DMS79 (cell line): ENCODE data around the gene GSE1.

ENCODE experiments used
- DNase-seq: peaks from one replicate; lab custom pipeline; 2025; lab: John Stamatoyannopoulos, UW

The GSE1 gene

DNA sequence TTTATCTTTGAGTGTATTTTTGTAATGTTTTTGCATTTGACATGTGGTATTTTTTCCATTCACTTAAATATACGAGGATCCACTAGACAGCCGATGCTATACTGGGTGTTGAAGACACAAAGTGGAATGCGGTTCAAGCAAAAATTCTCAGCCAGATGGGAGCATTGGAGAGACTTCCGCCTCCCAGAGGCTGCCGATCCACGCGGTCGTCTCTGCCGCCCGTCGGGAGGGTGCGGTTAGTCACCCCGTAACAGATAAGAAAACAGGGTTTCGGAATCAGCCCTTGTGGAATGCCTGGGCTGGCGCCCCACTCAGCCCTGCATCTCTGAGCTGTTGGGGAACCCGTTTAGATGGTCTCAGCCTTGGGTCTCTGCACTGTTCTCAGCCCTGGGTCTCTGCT is 7.3 kb downstream of the GSE1 start:
- no peak for DNase-seq

DNA sequence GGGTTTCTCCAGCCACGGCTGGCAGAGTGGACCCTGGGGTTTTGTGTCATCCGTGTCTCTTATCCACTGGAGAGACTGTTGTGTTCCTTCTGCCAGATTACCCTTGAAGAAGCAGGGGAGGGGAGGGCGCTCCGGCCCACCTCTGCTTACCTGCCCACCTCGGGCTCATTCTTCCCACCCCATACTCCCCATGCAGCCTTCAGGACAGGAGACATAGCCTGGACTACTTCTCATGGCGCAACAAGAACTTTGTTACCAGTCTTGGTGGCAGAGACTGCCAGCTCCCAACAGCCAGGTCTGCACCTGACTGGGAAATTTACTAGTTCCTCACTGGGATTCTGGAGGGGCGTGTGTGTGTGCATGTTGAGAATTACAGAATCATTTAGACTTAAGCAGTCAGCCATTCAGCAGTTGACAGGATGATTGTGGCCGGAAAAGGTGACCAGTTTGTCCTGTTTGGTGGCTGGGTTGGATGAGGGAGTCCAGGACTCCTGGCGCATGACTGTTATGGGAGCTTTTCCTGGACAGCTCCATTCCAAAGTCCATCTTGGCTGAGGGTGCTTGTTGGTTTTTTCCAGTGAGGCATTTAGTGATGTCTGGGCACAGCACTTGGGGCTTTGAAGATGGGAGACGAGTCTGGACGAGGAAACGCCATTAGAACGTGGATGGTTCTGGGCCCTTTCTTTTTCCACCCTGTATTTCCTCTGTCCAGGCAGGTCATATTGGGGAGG is 8.7 kb downstream of the GSE1 start:
- no peak for DNase-seq

GRCh38 chr16:85622683-85623082 is 9.6 kb downstream of the GSE1 start:
- DNase-seq: no peak

GRCh38 chr16:85623250-85623649 is 10.1 kb downstream of the GSE1 start:
- DNase-seq: no peak

DNA sequence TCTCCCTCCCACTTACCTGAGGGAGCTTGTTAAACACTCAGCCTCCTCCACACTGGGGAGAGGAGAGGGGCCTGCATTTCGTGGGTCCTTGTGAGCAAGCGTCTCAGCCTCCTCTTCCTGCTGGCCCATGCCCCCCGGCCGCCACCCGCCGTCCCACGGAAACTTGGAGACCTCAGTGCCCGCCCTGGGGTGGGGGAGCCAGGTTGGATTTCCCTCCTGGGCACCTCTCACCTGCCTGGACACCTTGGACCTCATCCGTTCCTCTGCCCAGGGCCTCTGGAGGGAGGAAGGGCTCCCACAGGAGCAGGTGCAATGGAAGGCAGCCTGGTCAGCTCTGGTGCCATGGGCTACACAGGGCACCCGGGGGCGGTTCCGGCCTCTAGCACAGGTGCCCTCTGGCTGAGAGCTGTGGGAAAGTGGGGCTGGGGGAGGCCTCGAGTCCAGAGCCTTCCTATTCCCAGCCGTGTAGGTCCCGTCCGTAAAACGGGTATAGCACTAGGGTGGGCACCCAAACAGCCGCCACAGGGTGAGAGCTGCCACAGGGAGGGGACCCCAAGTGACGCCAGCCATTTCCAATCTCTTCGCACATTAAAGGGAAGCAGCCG is 11.0 kb downstream of the GSE1 start:
- DNase-seq: no peak

- no peak for DNase-seq
Measured at GRCh38 chr16:85624646-85625045, 11.5 kb downstream of the GSE1 start.

DNA sequence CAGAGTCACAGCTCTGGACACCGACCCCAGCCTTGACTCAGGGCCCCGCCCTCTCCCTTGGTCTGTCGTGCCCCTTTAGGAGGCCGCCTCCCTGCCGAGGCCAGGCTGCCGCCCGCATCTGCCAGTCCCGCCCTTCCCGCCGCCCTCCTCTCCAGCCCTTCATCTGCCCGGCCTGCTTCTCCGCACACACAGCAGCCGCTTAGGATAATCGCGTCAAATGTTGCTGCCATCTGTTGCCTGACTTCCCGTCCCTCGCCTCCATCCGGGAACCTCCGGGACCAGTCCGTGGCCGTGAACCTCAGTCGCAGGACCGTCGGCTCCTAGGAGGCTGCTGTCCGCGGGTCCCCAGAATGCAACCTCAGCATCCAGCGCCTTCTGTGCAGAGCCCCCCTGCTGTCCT is 11.9 kb downstream of the GSE1 start:
- DNase-seq: no peak

GRCh38 chr16:85625485-85626117 is 12.5 kb downstream of the GSE1 start:
- no peak for DNase-seq

GRCh38 chr16:85626191-85626981 is 13.3 kb downstream of the GSE1 start:
- no peak for DNase-seq

GRCh38 chr16:85627089-85627488 is 14.0 kb downstream of the GSE1 start:
- DNase-seq: no peak

- DNase-seq: no peak
Measured at GRCh38 chr16:85627526-85628264, 14.6 kb downstream of the GSE1 start.

DNA sequence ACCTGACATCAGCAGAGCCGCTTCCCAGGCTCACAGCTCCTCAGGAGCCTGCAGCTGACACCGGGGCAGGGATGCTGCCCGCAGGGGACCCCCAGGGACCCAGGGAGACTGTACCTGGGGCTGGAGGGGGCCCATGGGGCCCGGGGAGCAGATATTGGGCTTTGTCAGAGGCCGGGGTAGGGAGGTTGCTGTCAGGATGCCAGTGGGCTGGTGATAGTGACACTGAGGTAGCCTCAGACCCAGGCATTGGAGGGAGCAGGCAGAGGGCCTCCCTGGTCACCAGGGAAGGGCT is 15.1 kb downstream of the GSE1 start:
- no peak for DNase-seq

- no peak for DNase-seq
Measured at GRCh38 chr16:85628645-85629044, 15.5 kb downstream of the GSE1 start.

- no peak for DNase-seq
Measured at GRCh38 chr16:85629326-85629725, 16.2 kb downstream of the GSE1 start.

DNA sequence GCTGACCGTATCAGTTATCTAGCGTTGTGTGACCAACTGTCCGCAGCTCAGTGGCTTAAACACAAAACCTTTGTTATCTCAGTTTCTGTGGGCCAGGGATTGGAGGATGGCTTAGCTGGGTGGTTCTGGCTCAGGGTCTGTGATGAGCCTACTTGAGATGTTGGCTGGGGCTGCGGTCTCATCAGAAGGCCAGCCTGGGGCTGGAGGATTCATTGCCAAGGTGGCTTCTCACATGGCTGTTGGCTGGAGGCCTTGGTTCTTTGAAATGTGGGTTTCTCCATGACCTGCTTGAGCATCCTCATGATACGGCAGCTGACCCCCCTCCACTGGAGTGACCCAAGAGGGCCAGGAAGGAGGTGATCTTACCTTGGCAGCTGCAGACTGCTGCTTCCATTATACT is 16.7 kb downstream of the GSE1 start:
- DNase-seq: no peak

DNA sequence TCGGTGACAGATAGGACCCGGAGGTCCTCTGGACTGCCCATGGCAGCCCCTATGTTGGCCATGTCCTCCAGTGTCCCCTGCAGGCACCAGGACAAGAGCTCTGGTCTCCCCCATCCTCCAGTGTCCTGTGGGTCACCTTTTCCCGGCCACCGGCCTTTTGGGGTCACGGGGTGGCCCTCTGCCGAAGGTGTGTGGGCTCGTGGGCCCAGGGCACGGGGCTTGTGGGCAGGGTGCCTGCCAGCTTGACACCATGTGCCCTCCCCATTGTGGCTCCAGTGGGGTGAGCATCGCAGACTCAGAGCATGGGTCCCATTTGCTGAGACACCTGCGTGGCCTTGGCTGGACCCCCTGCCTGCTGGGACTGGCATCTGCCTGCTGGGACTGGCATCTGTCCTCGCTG is 18.1 kb downstream of the GSE1 start:
- DNase-seq: no peak

GRCh38 chr16:85631802-85632393 is 18.8 kb downstream of the GSE1 start:
- no peak for DNase-seq

DNA sequence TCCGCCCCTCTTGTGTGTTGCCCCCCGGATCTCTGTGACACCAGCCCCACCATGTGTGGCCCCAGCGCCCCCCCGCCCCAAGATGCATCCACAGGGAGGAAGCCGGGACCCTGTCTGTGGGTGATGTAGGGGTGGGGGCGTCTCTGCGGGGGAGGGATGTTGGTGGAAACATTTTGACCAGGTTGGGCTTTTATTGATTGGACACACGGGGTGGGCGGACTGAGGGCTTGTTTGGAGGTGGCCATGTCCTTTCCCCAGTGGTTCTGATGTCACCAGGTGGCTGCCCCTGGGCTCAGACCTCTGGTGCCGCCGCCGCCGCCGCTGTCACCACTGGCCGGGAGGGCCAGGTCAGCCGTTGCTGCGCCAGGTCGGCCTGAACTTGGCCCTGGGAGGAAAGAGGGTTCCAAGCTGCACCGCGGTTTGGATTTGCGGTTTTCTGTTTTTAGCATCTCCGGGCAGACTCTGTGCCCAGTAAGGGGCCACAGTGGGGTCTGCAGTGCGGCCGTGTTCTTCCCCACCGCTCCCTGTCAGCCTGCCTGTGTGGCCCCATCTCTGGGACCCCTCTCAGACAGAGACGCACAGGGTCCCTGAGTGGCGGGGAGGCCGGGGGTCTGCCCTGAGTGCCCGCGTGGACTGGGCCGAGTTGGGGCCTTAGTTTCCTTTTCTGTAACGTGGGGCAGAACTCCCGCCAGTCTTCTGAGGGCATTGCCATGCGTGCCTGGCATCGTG is 19.8 kb downstream of the GSE1 start:
- no peak for DNase-seq

GRCh38 chr16:85633438-85633743 is 20.3 kb downstream of the GSE1 start:
- no peak for DNase-seq

GRCh38 chr16:85633888-85634287 is 20.8 kb downstream of the GSE1 start:
- DNase-seq: no peak
